ENCODE measurements around the gene SLC29A1.

DNA sequence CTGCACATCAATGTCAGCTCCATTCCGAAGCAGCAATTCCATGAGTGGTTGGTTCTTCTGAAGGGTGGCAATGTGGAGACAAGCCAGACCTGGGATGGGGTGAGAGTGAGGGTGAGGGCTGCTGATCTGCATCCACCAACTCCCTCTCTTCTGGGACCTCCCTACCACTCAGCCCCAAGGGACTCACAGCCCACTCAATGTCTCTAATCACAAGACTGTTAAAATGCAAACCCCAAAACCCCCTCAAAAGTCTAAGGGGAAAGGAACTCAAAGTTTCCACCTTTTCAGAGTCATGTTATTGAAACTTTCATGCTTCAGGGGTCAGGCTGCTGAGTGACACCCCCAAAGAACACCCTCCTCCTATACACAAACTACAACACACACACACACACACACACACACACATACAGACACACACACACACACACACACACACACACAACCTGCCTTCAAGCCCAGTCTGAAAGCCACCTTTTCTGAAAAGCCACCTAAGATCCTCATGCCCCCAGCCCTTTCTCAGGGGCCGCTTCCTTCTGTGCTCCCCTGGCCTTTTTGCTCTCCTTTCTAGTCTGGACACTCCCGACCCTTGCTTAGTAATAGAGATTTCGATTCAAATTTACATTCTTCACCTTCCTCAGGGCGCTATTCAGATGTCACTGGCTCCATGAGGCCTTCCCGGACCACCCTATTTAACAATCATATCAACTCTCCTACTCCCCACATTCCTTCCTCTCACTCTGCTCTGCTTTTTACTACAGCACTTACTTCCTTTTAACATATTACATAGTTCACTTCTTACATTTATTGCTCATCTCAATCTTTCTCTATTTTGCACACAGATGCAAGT, 37.3 kb downstream of the SLC29A1 start:
- TF ChIP-seq RAD21 (IDR thresholded peaks at IDR 0.05 in 1 of 2, conservative IDR thresholded peaks at IDR 0.05 in 1 of 2; ENCODE audit: low read depth in 2 of 2, low read length in 2 of 2): no peak
- TF ChIP-seq PHF8 (conservative IDR thresholded peaks at IDR 0.05; ENCODE audit: low read depth, low read length): no peak
- TF ChIP-seq GABPA (IDR thresholded peaks at IDR 0.05; ENCODE audit: borderline replicate concordance, insufficient read depth, low read length): no peak
- TF ChIP-seq JUND (IDR thresholded peaks at IDR 0.05; ENCODE audit: low read length): no peak
- no peak for TF ChIP-seq EP300 (IDR thresholded peaks at IDR 0.05; ENCODE audit: borderline replicate concordance in 1 of 2, low read depth in 2 of 2, low read length in 2 of 2)
- TF ChIP-seq, protein P1, sequence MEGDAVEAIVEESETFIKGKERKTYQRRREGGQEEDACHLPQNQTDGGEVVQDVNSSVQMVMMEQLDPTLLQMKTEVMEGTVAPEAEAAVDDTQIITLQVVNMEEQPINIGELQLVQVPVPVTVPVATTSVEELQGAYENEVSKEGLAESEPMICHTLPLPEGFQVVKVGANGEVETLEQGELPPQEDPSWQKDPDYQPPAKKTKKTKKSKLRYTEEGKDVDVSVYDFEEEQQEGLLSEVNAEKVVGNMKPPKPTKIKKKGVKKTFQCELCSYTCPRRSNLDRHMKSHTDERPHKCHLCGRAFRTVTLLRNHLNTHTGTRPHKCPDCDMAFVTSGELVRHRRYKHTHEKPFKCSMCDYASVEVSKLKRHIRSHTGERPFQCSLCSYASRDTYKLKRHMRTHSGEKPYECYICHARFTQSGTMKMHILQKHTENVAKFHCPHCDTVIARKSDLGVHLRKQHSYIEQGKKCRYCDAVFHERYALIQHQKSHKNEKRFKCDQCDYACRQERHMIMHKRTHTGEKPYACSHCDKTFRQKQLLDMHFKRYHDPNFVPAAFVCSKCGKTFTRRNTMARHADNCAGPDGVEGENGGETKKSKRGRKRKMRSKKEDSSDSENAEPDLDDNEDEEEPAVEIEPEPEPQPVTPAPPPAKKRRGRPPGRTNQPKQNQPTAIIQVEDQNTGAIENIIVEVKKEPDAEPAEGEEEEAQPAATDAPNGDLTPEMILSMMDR (IDR thresholded peaks at IDR 0.05; ENCODE audit: control extremely low read depth in 1 of 3, insufficient read depth in 1 of 3, low read depth in 1 of 3, low read length in 3 of 3): no peak
- TF ChIP-seq SIN3A (conservative IDR thresholded peaks at IDR 0.05 in 1 of 2, IDR thresholded peaks at IDR 0.05 in 1 of 2; ENCODE audit: low read depth in 1 of 2, low read length in 2 of 2): no peak
- no peak for TF ChIP-seq POLR2AphosphoS5 (IDR thresholded peaks at IDR 0.05; ENCODE audit: low read depth, low read length)
- TF ChIP-seq TAF1 (IDR thresholded peaks at IDR 0.05; ENCODE audit: low read depth, low read length): no peak
- TF ChIP-seq POLR2A (IDR thresholded peaks at IDR 0.05; ENCODE audit: control extremely low read depth in 1 of 2, low read depth in 2 of 2, low read length in 2 of 2): no peak
- TF ChIP-seq MAX (IDR thresholded peaks at IDR 0.05): no peak
- TF ChIP-seq SP2 (IDR thresholded peaks at IDR 0.05; ENCODE audit: low read length): no peak
- no peak for TF ChIP-seq HDAC2 (IDR thresholded peaks at IDR 0.05; ENCODE audit: borderline replicate concordance in 1 of 2, low read depth in 2 of 2, low read length in 2 of 2)
- no peak for TF ChIP-seq CEBPB (IDR thresholded peaks at IDR 0.05; ENCODE audit: low read depth, low read length)
